SU-DHL-6 (cell line): ENCODE data around the gene TNNI3K.

Experiments
- CTCF ChIP-seq: fragments of 200-600 bp; sonication (generic); IDR thresholded peaks from one replicate; pipeline ENCODE4 v1.5.1; 2017; ENCODE audit warnings: antibody characterized with exemption, mild to moderate bottlenecking, low read length, moderate library complexity; ENCODE audit not compliant: insufficient read depth, poor library complexity, severe bottlenecking
- EZH2phosphoT487 ChIP-seq: fragments of 200-600 bp; sonication (generic), shearing (Covaris generic); conservative IDR thresholded peaks from 2 replicates; pipeline ENCODE4 v1.6.1; 2018; ENCODE audit warnings: mild to moderate bottlenecking, antibody characterized with exemption, low read length, moderate library complexity, mixed read lengths

DNA sequence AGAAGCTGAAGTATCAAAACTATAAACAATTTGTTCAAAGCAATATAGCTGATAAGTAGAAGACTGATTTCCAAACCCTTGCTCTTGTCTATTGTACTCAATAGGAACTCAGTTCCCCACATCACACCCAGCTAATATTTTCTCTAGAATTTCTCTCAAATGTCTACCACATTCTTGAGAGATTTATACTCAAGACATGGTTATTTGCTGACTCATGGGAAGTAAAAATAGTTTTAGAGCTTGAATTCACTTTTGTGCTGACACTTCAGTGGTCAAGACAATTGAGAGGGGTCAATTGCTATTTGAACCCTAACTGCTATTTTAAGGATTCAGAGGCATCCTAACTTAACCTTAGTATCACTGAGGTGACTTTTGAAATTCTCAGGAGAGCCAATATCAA, 99.0 kb downstream of the TNNI3K start:
- TF ChIP-seq CTCF = no peak
- no peak for TF ChIP-seq EZH2phosphoT487
